Kidney (tissue), 14 donors: ENCODE measurements around the gene GRIK3. TPM values are rescaled to one million over a fixed set of nuclear protein-coding genes. Genes with fewer than 3 reads are reported as not detected.
"Not testable (repeated sequence)": the region's sequence is repeated elsewhere in the genome, so short reads cannot be mapped to it uniquely, and the experiment has no call there.

ENCODE experiments used
- DNase-seq, 5 donors: peaks; one replicate each; pipeline ENCODE4 v3.0.0-alpha.2; 2013 to 2020
- FAIRE-seq: peaks from 2 replicates; lab custom pipeline; 2012; peaks lifted over from hg19 to GRCh38; lab: Jason Lieb, UNC
- H3K27ac ChIP-seq, 2 donors: one replicate each; pipeline ENCODE4 v1.7.0; 2013; ENCODE audit warnings: low read depth in 2 of 2, low read length in 2 of 2, inconsistent platforms in 1 of 2
- H3K27me3 ChIP-seq: one replicate; pipeline ENCODE4 v1.7.1; 2013; ENCODE audit warnings: low read length, inconsistent platforms; ENCODE audit not compliant: control insufficient read depth, insufficient read depth
- H3K36me3 ChIP-seq, 3 donors: one replicate each; pipeline versions ENCODE4 v1.7.0 to v1.7.1; 2013; ENCODE audit warnings: low read length in 3 of 3, control low read depth in 1 of 3, inconsistent platforms in 1 of 3; ENCODE audit not compliant: insufficient read depth in 3 of 3, control insufficient read depth in 2 of 3
- H3K4me1 ChIP-seq, 3 donors: one replicate each; pipeline versions ENCODE4 v1.7.0 to v1.7.1; 2013; ENCODE audit warnings: low read length in 3 of 3, inconsistent platforms in 1 of 3, low read depth in 1 of 3; ENCODE audit not compliant: control insufficient read depth in 2 of 3, insufficient read depth in 2 of 3
- H3K4me3 ChIP-seq, 3 donors: one replicate each; pipeline versions ENCODE4 v1.7.0 to v1.8.1; 2013; ENCODE audit warnings: low read length in 3 of 3, control low read depth in 1 of 3, inconsistent platforms in 1 of 3
- H3K9ac ChIP-seq, 3 donors: one replicate each; pipeline versions ENCODE4 v1.7.0 to v1.7.1; 2013; ENCODE audit warnings: low read length in 3 of 3, control low read depth in 1 of 3, inconsistent platforms in 1 of 3
- H3K9me3 ChIP-seq, 3 donors: one replicate each; pipeline versions ENCODE4 v1.7.0 to v1.7.1; 2013; ENCODE audit warnings: low read length in 3 of 3, control low read depth in 1 of 3, inconsistent platforms in 1 of 3; ENCODE audit not compliant: control insufficient read depth in 2 of 3, insufficient read depth in 1 of 3
- intact Hi-C: fragments of 100-400 bp; cut with DNase I; formaldehyde crosslinking; loops from one replicate; pipeline ENCODE4 v1.11.1; 2022
- polyA plus RNA-seq: library from polyadenylated mRNA; stranded (reverse); fragments of 350-450 nt; fragmentation: Illumina TruSeq; extraction: RNeasy Lipid Tissue Mini Kit (QIAGEN cat#74804); gene quantifications from one replicate; pipeline ENCODE4 v1.2.3, GENCODE V29; 2014; ENCODE audit warnings: low read depth, low replicate concordance; ENCODE audit not compliant: insufficient read depth
- total RNA-seq: library from RNA; stranded (reverse); fragmentation: NEBNext Ultra II Directional; extraction: Animal tissue kit (Norgen Biotek cat#: 25700); gene quantifications from one replicate; pipeline ENCODE4 v1.2.1, GENCODE V29; 2021
- TF ChIP-seq, protein P1 (sequence below): IDR thresholded peaks from 3 replicates; pipeline ENCODE4 v1.5.1; 2012; ENCODE audit warnings: mild to moderate bottlenecking, moderate library complexity, borderline replicate concordance; ENCODE audit not compliant: insufficient read depth; ENCODE audit errors: extremely low read depth
- donor health status: control.
- donor health status: control.
- donor health status: control.
- donor health status: control.
- donor health status: control.
- donor health status: DM: yes; HTN: yes; CAD: no.
- donor health status: Normal renal cell carcinoma (clear cell type).

The GRIK3 gene
- total and polyA plus RNA-seq, 2 donors from 2014 or later = 0.06 to 0.38 TPM

DNA sequence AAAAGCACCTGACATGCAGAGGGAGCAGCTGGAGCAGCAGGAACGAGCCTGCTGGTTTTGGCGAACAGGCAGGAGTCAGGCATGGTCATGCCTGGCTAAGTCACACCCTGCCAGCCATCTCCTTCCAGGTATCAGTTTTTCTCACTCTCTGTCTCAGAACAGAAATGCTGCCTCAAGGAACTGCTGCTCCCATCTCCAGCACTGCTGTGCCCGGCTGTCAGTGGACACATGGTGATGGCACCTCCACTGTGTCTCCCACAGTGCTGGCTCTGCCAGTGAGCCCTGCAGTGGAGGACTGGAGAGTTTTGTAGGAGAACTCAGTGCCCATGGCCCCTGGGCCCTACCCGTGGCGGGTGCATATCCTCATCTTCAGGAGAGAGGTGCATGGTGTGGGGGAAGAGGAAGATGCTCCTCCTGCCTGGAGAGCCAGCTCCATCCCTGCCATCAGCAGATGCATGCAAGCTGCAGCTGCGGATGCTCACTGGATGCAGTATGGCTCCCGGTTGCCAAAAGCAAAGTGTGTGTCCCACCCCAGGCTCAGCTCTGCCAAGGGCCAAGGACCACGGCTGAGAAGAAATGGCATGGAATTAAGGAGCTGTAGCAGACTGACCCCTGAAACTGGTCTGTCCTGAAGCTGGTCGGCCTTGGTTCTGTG, 114.7 kb downstream of the GRIK3 start:
- TF ChIP-seq, protein P1, sequence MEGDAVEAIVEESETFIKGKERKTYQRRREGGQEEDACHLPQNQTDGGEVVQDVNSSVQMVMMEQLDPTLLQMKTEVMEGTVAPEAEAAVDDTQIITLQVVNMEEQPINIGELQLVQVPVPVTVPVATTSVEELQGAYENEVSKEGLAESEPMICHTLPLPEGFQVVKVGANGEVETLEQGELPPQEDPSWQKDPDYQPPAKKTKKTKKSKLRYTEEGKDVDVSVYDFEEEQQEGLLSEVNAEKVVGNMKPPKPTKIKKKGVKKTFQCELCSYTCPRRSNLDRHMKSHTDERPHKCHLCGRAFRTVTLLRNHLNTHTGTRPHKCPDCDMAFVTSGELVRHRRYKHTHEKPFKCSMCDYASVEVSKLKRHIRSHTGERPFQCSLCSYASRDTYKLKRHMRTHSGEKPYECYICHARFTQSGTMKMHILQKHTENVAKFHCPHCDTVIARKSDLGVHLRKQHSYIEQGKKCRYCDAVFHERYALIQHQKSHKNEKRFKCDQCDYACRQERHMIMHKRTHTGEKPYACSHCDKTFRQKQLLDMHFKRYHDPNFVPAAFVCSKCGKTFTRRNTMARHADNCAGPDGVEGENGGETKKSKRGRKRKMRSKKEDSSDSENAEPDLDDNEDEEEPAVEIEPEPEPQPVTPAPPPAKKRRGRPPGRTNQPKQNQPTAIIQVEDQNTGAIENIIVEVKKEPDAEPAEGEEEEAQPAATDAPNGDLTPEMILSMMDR = no peak
- H3K9me3 ChIP-seq = no peaks in the 10 kb centered on the region
- no peak overlapping the region for H3K27ac ChIP-seq
- H3K27me3 ChIP-seq = no peaks in the 10 kb centered on the region
- no peaks in the 10 kb centered on the region for H3K36me3 ChIP-seq
- H3K4me3 ChIP-seq = no peak overlapping the region
- FAIRE-seq (no peak), DNase-seq (no peak)
- intact Hi-C loops = no loop called here
- no peak overlapping the region for H3K9ac ChIP-seq
- no peaks in the 10 kb centered on the region for H3K4me1 ChIP-seq

DNA sequence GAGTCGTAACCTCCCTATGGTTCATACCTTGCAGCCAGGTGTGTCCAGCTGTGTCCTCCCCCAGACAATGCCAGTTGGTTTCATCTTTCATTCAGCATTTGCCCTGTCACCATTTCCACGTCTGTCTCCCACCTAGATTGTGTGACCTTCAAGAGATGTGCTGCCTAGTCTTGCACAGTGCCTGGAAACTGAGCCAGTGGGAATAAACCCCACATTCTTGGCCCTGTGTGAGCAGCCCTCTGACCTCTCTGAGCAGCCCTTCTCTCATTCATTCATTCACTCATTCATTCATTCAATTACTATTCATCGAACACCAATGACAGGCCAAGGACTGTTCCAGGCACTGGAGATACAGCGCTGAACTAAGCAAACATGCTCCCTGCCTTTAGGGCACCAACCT, 115.7 kb downstream of the GRIK3 start:
- intact Hi-C loops = no loop called here
- FAIRE-seq = no peak
- TF ChIP-seq, protein P1 = no peak
- no peaks in the 10 kb centered on the region for H3K4me1 ChIP-seq
- no peaks in the 10 kb centered on the region for H3K9me3 ChIP-seq
- DNase-seq = no peak
- no peak overlapping the region for H3K4me3 ChIP-seq
- no peaks in the 10 kb centered on the region for H3K36me3 ChIP-seq
- H3K27ac ChIP-seq = no peak overlapping the region
- no peaks in the 10 kb centered on the region for H3K27me3 ChIP-seq
- no peak overlapping the region for H3K9ac ChIP-seq

DNA sequence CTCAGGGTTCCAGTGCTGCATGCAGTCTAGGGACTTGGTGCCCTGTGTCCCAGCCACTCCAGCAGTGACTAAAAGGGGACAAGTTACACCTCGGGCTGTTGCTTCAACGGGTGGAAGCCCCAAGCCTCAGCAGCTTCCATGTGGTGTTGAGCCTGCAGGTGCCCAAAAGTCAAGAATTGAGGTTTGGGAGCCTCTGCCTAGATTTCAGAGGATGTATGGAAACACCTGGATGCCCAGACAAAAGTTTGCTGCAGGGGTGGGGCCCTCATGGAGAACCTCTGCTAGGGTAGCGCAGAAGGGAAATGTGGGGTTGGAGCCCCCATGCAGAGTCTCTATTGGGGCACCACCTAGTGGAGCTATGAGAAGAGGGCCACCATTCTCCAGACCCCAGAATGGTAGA, 117.8 kb downstream of the GRIK3 start:
- H3K27me3 ChIP-seq, DNase-seq, H3K4me3 ChIP-seq, H3K4me1 ChIP-seq, H3K9ac ChIP-seq, intact Hi-C loops, H3K9me3 ChIP-seq, H3K27ac ChIP-seq, FAIRE-seq, H3K36me3 ChIP-seq: not testable (repeated sequence)

DNA sequence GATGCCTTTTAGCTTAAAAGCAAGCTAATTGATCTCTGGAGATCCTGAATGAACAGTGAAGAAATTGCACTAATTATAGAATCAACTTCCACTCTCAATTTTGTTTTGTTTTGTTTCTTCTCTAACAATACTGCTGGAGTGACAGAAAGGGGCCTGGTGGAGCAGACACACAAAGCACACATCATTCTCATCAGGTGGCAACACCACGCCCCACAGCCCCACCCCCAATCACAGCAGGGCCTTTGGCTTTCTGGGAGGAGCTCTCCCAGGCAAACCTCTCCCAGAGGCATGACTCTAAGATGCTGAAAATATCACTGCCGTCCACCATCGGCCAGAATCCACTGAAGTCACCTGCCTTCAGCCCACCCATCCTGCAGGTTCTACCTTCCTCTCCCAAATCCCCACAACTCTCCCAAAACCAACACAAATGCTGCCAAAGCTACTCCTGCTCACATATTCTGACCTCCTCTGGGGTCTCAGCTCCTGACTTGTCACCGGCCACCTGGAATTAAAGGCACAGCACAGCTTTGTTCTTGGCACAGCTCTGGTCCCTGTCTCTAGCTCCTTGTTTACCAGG, 120.7 kb downstream of the GRIK3 start:
- TF ChIP-seq, protein P1 = no peak
- H3K4me1 ChIP-seq = no peaks in the 10 kb centered on the region
- FAIRE-seq (no peak), DNase-seq (no peak)
- H3K27me3 ChIP-seq = no peaks in the 10 kb centered on the region
- no peak overlapping the region for H3K27ac ChIP-seq
- no peaks in the 10 kb centered on the region for H3K36me3 ChIP-seq
- H3K9ac ChIP-seq = no peak overlapping the region
- no peaks in the 10 kb centered on the region for H3K9me3 ChIP-seq
- intact Hi-C loops = no loop called here
- H3K4me3 ChIP-seq = no peak overlapping the region
